Spleen (tissue), 7 donors: ENCODE data around the gene SETX.

Experiments used
- POLR2A ChIP-seq, 3 donors: fragments of 450-650 bp; IDR thresholded peaks; one replicate each; pipeline ENCODE4 v1.5.1; 2017; ENCODE audit warnings: antibody characterized with exemption in 3 of 3, mild to moderate bottlenecking in 1 of 3
- POLR2AphosphoS5 ChIP-seq, 3 donors: sonication (generic); formaldehyde crosslinking; IDR thresholded peaks; one replicate each; pipeline ENCODE4 v1.5.1; 2017; ENCODE audit warnings: antibody characterized with exemption in 3 of 3
- TF ChIP-seq, protein P1 (sequence below), 11 experiments: fragments of 200-600 bp in 7 of 11; fragments of 450-650 bp in 4 of 11; sonication (generic) in 4 of 11; IDR thresholded peaks in 8 of 11; conservative IDR thresholded peaks in 3 of 11; 1 replicate in 7 of 11; 2 replicates in 4 of 11; pipeline versions ENCODE4 v1.4.0 to v1.8.0; 2016 to 2021; ENCODE audit warnings: antibody characterized with exemption in 11 of 11, inconsistent platforms in 4 of 11, mild to moderate bottlenecking in 1 of 11
- donor health status: DM: no; HTN: no; CAD: no; lungs with moderate emphysema.
- donor health status: DM: no; HTN: no; CAD: no.
- donor health status: DM: no; HTN: no; CAD: no.

DNA sequence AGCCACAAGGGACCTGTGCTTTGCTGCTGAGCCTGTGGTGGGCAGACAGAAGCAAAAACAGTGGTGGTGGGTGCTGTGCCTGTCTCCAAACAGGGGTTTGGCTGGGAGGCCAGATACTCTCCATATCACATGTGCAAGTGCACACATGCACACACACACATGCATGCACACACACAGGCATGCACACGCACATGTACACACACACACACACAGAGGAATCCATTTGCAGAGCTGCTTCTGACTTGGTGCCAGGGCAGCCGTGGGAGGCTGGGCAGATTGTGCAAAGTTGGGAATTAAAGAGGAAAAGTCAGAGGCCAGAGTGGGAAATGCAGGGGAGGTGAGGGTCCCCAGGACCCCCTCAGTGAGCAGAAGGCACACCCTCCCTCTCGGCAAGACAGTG is 121.6 kb downstream of the SETX start:
- no peak for TF ChIP-seq POLR2AphosphoS5 (IDR thresholded peaks at IDR 0.05)
- TF ChIP-seq, protein P1, sequence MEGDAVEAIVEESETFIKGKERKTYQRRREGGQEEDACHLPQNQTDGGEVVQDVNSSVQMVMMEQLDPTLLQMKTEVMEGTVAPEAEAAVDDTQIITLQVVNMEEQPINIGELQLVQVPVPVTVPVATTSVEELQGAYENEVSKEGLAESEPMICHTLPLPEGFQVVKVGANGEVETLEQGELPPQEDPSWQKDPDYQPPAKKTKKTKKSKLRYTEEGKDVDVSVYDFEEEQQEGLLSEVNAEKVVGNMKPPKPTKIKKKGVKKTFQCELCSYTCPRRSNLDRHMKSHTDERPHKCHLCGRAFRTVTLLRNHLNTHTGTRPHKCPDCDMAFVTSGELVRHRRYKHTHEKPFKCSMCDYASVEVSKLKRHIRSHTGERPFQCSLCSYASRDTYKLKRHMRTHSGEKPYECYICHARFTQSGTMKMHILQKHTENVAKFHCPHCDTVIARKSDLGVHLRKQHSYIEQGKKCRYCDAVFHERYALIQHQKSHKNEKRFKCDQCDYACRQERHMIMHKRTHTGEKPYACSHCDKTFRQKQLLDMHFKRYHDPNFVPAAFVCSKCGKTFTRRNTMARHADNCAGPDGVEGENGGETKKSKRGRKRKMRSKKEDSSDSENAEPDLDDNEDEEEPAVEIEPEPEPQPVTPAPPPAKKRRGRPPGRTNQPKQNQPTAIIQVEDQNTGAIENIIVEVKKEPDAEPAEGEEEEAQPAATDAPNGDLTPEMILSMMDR (IDR thresholded peaks at IDR 0.05 in 8 of 11, conservative IDR thresholded peaks at IDR 0.05 in 3 of 11), result no peak
- no peak for TF ChIP-seq POLR2A (IDR thresholded peaks at IDR 0.05)
